ENCODE data around the gene SLC4A2. TPM values are rescaled to one million over a fixed set of nuclear protein-coding genes. Genes with fewer than 3 reads are reported as not detected.

SLC4A2 gene
- total RNA-seq, 1 donor from 2014 or later: 390 TPM

- peaks cover 0 to 13% of the 10 kb centered on the region in 2 donors for H3K4me1 ChIP-seq
- peaks cover 0 to 4% of the 10 kb centered on the region in 2 donors for H3K36me3 ChIP-seq
- intact Hi-C loops (cut with DNase I): no loop called here
These were observed 34.4 kb downstream of the SLC4A2 start for GRCh38 chr7:151093748-151094147.

GRCh38 chr7:151094675-151095074 is 35.3 kb downstream of the SLC4A2 start:
- no peak for TF ChIP-seq CTCF (IDR thresholded peaks at IDR 0.05)
- H3K4me1 ChIP-seq: peaks cover 0 to 5% of the 10 kb centered on the region in 2 donors
- DNase-seq (ENCODE audit: low spot score in 2 of 2): no peak
- no peak overlapping the region for H3K27ac ChIP-seq
- no peaks in the 10 kb centered on the region for H3K27me3 ChIP-seq
- intact Hi-C loops (cut with DNase I): no loop called here
- H3K36me3 ChIP-seq: peaks cover 0 to 4% of the 10 kb centered on the region in 2 donors
- H3K9me3 ChIP-seq: no peaks in the 10 kb centered on the region
- no peak overlapping the region for H3K4me3 ChIP-seq

More at GRCh38 chr7:151093748-151094147, 34.4 kb downstream of the SLC4A2 start:
- H3K27ac ChIP-seq: no peak overlapping the region
- peak in 1 of 2 donors; percentile 55 for DNase-seq (ENCODE audit: low spot score in 2 of 2)
- TF ChIP-seq CTCF (IDR thresholded peaks at IDR 0.05): no peak
- no peaks in the 10 kb centered on the region for H3K27me3 ChIP-seq
- no peak overlapping the region for H3K4me3 ChIP-seq
- no peaks in the 10 kb centered on the region for H3K9me3 ChIP-seq

DNA sequence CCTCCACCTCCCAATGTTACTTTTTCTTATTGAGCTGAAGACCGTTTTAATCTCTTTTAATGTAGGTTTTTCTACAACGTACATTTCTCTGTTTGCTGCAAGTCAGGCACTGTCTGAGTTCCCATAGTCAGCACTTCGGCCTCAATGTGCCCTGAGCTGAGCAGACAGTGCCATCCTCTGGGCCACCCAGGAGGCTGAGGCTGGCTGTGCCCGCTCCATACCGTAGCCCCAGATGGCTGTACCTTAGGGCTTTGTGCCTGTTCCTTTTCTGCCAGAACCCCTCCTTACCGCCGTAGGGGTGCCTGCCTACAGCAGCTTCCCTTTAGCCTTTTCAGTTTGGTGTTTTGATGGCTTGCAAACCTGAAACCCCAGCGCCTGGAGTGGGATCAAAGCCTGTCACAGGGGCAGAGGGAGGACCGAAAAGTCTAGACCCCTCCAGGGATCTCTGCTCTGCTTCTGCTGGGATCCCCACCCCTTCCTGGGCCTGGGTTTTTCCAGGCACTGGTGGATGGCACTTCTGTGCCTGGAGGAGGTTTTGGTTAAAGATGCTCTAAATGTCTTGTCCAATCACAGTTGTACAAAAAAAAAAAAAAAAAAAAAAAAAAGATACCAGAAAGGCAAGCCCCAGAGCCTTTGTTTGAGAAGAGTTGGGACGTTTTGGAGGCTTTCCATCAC is 35.9 kb downstream of the SLC4A2 start:
- no peaks in the 10 kb centered on the region for H3K4me1 ChIP-seq
- peaks cover 0 to 4% of the 10 kb centered on the region in 2 donors for H3K36me3 ChIP-seq
- no peak for TF ChIP-seq CTCF (IDR thresholded peaks at IDR 0.05)
- no peak for DNase-seq (ENCODE audit: low spot score in 2 of 2)
- intact Hi-C loops (cut with DNase I): no loop called here
- H3K9me3 ChIP-seq: no peaks in the 10 kb centered on the region
- no peak overlapping the region for H3K27ac ChIP-seq
- no peak overlapping the region for H3K4me3 ChIP-seq
- H3K27me3 ChIP-seq: no peaks in the 10 kb centered on the region

- TF ChIP-seq CTCF (IDR thresholded peaks at IDR 0.05): no peak
These were observed 36.6 kb downstream of the SLC4A2 start for GRCh38 chr7:151095828-151096475.

DNA sequence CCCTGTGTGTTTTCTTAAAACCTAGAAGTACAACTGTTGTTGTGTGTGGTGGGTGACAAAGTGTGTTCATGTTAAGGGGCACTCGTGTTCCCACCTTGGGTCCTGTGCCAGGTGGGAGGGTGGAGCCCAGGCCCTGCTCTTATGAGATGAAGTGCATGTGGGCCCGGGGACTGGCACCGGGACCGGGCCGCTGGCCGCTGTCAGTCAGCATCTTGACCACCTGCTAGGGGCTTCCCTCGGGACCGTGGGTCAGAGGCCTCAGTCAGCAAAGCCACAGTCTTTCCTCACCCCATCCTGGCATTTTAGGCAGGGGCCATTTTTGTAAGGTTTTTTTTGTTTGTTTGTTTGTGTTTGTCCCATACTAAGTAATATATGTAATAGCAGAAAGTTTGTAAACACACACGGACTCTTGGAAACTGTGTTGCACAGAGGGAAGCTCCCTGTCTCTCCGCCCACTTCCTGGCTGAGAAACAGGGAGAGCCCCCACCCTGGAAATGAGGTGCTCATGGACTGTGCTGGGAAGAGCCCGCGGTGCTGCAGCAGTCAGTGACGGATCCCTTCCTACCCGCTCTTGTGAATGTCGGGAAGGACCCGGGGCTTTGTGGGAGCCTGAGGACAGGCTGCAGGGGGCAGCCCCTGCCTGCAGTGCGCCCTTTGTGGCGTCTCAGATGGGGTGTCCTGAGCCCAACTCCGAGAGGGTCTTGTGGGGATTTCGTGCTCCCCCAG is 40.3 kb downstream of the SLC4A2 start:
- DNase-seq (ENCODE audit: low spot score in 2 of 2): peak in 1 of 2 donors; percentile 62
- intact Hi-C loops (cut with DNase I): no loop called here
- TF ChIP-seq CTCF (IDR thresholded peaks at IDR 0.05): no peak
- H3K27ac ChIP-seq: no peak overlapping the region
- no peaks in the 10 kb centered on the region for H3K9me3 ChIP-seq
- H3K4me1 ChIP-seq: no peaks in the 10 kb centered on the region
- H3K36me3 ChIP-seq: peaks cover 0 to 7% of the 10 kb centered on the region in 2 donors
- H3K4me3 ChIP-seq: no peak overlapping the region
- no peaks in the 10 kb centered on the region for H3K27me3 ChIP-seq

More at GRCh38 chr7:151095828-151096475, 36.6 kb downstream of the SLC4A2 start:
- no peak overlapping the region for H3K27ac ChIP-seq
- intact Hi-C loops (cut with DNase I): no loop called here
- peaks cover 0 to 4% of the 10 kb centered on the region in 2 donors for H3K36me3 ChIP-seq
- H3K27me3 ChIP-seq: no peaks in the 10 kb centered on the region
- DNase-seq (ENCODE audit: low spot score in 2 of 2): peak in 1 of 2 donors; percentile 59
- no peaks in the 10 kb centered on the region for H3K9me3 ChIP-seq
- no peak overlapping the region for H3K4me3 ChIP-seq
- H3K4me1 ChIP-seq: no peaks in the 10 kb centered on the region

Data from ascending aorta (tissue), 2 donors.